Endothelial cell (in vitro differentiated cells): ENCODE measurements around the gene MT4. TPM values are rescaled to one million over a fixed set of nuclear protein-coding genes. Genes with fewer than 3 reads are reported as not detected.

Experiments
- DNase-seq: peaks from one replicate; pipeline ENCODE4 v3.0.0; 2021; ENCODE audit warnings: low spot score
- H3K27ac Mint-ChIP-seq: one replicate; pipeline ENCODE4 v1.8.0; 2021; ENCODE audit warnings: mixed read lengths, inconsistent platforms; ENCODE audit not compliant: unreplicated experiment
- H3K27me3 Mint-ChIP-seq: one replicate; pipeline ENCODE4 v1.8.0; 2021; ENCODE audit warnings: mild to moderate bottlenecking, moderate library complexity, mixed read lengths, inconsistent platforms; ENCODE audit not compliant: unreplicated experiment
- H3K36me3 Mint-ChIP-seq: one replicate; pipeline ENCODE4 v1.8.0; 2021; ENCODE audit warnings: mild to moderate bottlenecking, low read depth, mixed read lengths, inconsistent platforms; ENCODE audit not compliant: unreplicated experiment
- H3K4me1 Mint-ChIP-seq: one replicate; pipeline ENCODE4 v1.8.0; 2021; ENCODE audit warnings: mild to moderate bottlenecking, mixed read lengths, inconsistent platforms; ENCODE audit not compliant: unreplicated experiment
- H3K4me3 Mint-ChIP-seq: one replicate; pipeline ENCODE4 v1.8.0; 2021; ENCODE audit warnings: mild to moderate bottlenecking, mixed read lengths, inconsistent platforms; ENCODE audit not compliant: unreplicated experiment
- H3K9me3 Mint-ChIP-seq: one replicate; pipeline ENCODE4 v1.8.0; 2021; ENCODE audit warnings: mixed read lengths, inconsistent platforms; ENCODE audit not compliant: unreplicated experiment
- CTCF ChIP-seq: fragments of 200-600 bp; sonication (generic); IDR thresholded peaks from one replicate; pipeline ENCODE4 v1.5.0; 2021; ENCODE audit warnings: antibody characterized with exemption; ENCODE audit not compliant: unreplicated experiment
- total RNA-seq: library from RNA; stranded (reverse); fragmentation: NEBNext Ultra II Directional; extraction: Animal tissue kit (Norgen Biotek cat#: 25700); gene quantifications from one replicate; pipeline ENCODE4 v1.2.1, GENCODE V29; 2021; ENCODE audit not compliant: unreplicated experiment

MT4 gene
- total RNA-seq, 1 donor from 2014 or later = not detected

DNA sequence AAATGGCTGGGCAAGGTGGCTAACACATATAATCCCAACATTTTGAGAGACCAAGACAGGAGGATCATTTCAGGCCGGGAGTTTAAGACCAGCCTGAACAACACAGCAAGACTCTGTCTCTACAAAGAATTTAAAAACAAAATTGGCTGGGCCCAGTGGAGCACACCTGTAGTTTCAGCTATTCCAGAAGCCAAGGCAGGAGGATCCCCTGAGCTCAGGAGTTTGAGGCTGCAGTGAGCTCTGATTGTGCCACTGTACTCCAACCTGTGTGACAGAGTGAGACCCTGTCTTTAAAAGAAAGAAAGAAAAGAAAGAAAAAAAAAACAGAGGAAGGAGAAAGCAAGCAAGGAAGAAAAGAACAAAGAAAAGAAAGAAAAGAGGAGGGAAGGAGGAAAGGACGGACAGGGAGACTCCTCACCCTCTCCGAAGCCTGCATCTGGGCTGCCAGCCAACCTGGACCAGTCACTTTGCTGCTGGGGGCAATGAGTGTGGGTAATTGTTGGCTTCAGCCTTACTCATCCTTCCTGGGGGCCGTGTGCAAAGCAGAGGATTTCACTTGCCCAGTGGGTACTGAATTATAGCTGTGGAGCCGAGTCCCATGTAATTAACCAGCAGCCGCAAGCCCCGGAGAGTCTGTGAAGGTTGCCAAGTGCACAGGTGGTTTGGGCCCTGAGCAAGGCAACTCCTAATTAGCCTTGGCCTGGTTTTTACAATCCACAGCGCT, 6.7 kb upstream of the MT4 start:
- Mint-ChIP-seq H3K9me3 (no peaks in the 10 kb centered on the region), H3K4me3 (no peak overlapping the region), H3K27me3 (peaks cover 4% of the 10 kb centered on the region), H3K4me1 (no peaks in the 10 kb centered on the region), H3K27ac (no peak overlapping the region), H3K36me3 (no peaks in the 10 kb centered on the region)
- DNase-seq = no peak
- no peak for TF ChIP-seq CTCF

GRCh38 chr16:56559109-56559508, 5.8 kb upstream of the MT4 start:
- DNase-seq = no peak
- H3K9me3 Mint-ChIP-seq = no peaks in the 10 kb centered on the region
- no peak overlapping the region for H3K4me3 Mint-ChIP-seq
- no peaks in the 10 kb centered on the region for H3K4me1 Mint-ChIP-seq
- no peak overlapping the region for H3K27ac Mint-ChIP-seq
- H3K27me3 Mint-ChIP-seq = peaks cover 2% of the 10 kb centered on the region
- H3K36me3 Mint-ChIP-seq = no peaks in the 10 kb centered on the region
- no peak for TF ChIP-seq CTCF

GRCh38 chr16:56560447-56560846, 4.4 kb upstream of the MT4 start:
- Mint-ChIP-seq H3K4me3 (no peak overlapping the region), H3K27me3 (peaks cover 2% of the 10 kb centered on the region)

DNA sequence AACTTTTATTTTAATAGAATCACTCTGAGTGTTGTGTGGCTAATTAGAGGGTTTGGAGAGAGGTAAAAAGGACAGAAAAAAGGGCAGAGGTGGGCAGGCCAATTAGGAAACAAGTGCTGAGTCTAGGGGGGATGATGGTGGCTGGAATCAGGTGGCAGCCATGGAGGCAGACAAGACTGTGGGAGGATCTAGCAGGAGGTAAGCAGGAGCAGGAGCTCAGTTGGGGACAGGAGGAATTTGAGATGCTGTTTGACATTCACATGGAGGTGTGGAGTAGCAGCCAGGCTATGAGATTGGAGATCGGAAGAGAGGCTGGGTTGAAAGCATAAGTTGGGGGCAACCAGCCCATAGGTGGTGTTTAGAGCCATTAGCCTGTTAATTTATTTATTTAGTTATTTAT, 3.7 kb upstream of the MT4 start:
- TF ChIP-seq CTCF = no peak
- no peaks in the 10 kb centered on the region for H3K9me3 Mint-ChIP-seq
- H3K4me1 Mint-ChIP-seq = no peaks in the 10 kb centered on the region
- no peaks in the 10 kb centered on the region for H3K36me3 Mint-ChIP-seq
- H3K4me3 Mint-ChIP-seq = no peak overlapping the region
- H3K27me3 Mint-ChIP-seq = peaks cover 2% of the 10 kb centered on the region
- DNase-seq = no peak
- H3K27ac Mint-ChIP-seq = no peak overlapping the region

More at GRCh38 chr16:56560447-56560846, 4.4 kb upstream of the MT4 start:
- Mint-ChIP-seq H3K4me1 (no peaks in the 10 kb centered on the region), H3K9me3 (no peaks in the 10 kb centered on the region), H3K36me3 (no peaks in the 10 kb centered on the region), H3K27ac (no peak overlapping the region)
- no peak for TF ChIP-seq CTCF
- DNase-seq = no peak

GRCh38 chr16:56569971-56570370, 5.1 kb downstream of the MT4 start:
- Mint-ChIP-seq H3K4me1 (no peaks in the 10 kb centered on the region), H3K36me3 (no peaks in the 10 kb centered on the region), H3K4me3 (no peak overlapping the region), H3K27ac (no peak overlapping the region), H3K9me3 (no peaks in the 10 kb centered on the region), H3K27me3 (peaks cover 4% of the 10 kb centered on the region)
- TF ChIP-seq CTCF = no peak
- no peak for DNase-seq
